T follicular helper cell (primary cell): ENCODE data around the gene TDO2.
"Not testable (repeated sequence)": the region's sequence is repeated elsewhere in the genome, so short reads cannot be mapped to it uniquely, and the experiment has no call there.

Experiments
- DNase-seq: peaks from one replicate; pipeline ENCODE4 v3.0.0-alpha.2; 2020; ENCODE audit warnings: low read depth
- total RNA-seq, 2 experiments: gene quantifications; one replicate each; lab custom pipeline; 2026; lab: John Stamatoyannopoulos, UW

TDO2 gene
- total RNA-seq: 0 reads per million in 2 experiments

DNA sequence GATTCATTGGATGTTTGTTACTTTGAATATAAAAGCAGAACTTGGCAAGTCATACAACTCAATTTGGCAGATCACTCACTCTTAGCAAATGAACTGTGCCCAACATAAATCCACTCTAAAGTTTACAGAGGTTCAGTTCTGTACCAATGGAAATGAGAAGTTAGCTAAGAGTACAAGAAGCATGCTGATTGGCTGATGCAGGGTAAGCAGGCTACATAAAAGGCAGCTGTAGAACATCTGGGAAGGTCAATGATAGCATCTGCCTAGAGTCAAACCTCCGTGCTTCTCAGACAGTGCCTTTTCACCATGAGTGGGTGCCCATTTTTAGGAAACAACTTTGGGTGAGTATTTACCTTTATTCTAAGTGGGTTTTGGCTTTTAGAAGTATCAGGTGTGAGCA is at the start of gene TDO2:
TDO2 (plus strand) TSS at position 244 of the 400 bp plus-strand sequence; CDS start at position 307, 63 bp downstream.
- DNase-seq: no peak

DNA sequence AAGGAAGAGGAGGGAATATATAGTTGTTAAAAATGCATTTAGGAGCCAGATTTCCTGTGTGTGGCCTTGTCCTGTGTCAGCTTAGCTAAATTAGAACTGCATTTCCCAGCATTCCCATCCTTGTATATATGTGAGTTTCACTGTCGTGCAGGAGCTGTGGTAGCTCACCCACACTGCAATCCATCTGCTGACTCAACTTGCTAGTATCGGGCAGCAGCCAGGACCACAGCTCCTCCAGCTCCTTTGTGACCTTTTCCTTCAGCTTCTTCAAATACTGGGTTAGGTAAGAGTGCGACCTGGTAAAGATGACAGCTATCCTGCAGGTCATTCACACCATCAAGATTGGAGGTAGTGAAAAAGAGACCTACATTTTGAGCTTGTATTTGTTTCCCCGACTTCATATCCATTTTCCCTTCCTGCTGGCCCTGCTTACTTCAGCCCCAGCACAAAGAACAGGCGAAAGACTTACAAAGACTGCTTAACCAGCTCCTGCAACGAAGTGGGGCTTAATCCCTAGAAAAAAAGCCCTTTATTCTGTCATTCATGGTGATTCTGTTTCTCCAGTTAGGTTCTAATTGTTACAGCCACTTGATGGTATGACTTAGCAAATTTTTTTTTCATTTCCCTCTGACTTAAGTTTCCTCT is 48.8 kb upstream of the TDO2 start:
- no peak for DNase-seq

DNA sequence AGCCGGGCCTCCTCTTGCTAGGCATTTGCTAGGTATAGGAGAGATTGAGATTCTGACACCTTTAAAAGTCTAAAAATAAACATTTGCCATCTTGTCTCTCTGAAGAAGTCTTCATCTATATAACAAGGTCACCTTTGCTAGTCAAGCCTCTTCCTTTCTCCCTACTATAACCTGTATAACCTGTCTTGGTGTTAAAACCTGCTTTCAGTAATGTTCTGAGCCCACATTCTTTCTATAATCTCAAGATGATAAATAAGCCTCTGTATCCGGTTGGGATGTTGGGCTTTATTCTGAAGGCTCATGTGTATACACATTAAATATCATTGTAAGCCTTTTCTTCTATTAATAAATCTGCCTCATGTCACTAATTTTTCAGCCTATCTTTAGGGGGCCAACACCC is 47.6 kb upstream of the TDO2 start:
- DNase-seq: no peak

DNA sequence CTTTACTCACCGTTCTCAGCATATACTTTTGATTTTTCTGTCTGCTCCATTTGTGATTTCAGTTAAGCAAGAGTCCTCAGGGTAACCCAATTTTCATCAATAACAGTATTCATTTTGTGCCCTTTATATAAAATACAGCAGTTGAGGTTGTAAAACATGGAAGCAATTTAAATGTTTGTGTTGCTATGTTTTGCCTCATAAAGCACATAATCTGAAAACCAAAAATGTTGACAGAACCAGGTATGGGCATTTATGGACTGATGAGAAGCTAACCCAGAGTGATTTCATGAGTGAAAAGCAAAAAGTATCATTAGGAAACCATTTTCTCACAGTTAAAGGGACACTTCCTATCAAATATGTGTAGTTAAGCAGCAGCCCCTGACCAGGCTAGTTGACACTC is 37.3 kb upstream of the TDO2 start, which contains the start of gene ASIC5:
ASIC5 (minus strand) TSS at position 101 of the 400 bp plus-strand sequence; CDS start at position 50, 51 bp downstream.
- DNase-seq: no peak

DNA sequence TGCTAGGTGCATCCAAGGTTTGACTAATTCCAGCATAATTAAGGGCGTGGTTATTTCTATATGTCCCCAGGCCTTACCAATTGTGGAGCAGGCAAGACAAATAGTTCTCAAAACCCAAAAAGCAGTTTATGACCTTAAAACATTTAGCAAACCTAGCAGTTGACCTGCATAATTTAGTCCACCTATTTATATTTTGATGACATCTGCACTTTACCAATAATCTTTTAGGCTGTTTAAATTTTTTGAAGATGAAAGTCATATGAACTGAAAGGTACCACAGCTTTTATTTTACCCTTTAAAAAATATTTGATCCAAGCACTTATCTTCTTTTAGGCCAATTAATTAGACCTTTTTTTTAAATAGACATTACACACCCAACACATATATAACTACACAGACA is 27.6 kb upstream of the TDO2 start:
- no peak for DNase-seq

DNA sequence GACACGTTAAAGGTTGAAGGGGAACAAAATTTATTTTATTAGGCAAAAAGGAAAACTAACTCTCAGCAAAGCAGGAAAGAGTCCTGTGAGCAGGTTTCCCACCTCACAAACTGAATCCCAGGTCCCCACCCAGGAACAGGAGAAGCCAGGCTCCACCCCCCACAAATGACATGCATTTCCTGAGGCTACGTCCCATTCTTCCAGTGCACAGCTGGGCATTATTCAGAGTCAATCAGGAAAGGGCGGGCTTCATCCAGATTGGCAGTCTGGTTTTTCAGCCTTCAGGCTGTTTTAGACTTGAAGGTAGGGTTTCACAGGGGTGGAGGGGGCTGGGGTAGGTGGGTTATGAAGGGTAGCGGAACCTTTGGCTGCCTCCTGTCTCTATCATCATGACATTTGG is 25.5 kb upstream of the TDO2 start:
- DNase-seq: no peak

DNA sequence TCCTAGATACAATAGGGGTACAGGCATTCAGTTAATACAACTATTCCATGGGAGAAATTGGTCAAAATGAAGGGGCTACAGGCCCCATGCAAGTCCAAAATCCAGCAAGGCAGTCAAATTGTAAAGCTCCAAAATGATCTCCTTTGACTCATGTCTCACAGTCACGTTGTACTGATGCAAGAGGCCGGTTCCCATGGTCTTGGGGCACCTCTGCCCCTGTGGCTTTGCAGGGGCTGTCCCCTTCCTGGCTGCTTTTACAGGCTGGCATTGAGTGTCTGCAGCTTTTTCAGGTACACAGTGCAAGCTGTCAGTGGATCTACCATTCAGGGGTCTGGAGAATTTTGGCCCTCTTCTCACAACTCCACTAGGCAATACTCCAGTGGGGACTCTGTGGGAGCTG is 24.9 kb upstream of the TDO2 start:
- no peak for DNase-seq

DNA sequence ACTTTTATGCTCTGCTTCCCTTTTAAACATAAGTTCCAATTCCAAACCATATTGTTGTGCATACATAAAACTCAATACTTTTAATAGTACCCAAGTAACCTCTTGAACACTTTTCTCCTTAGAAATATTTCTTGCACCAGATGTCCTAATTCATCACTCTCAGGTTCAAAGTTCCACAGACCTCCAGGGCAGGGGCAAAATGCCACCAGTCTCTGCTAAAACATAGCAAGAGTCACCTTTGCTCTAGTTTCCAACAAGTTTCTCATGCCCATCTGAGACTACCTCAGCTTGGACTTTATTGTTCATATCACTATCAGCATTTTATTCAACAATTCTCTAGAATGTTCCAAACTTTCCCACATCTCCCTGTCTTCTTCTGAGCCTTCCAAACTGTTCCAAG is 23.7 kb upstream of the TDO2 start:
- no peak for DNase-seq

DNA sequence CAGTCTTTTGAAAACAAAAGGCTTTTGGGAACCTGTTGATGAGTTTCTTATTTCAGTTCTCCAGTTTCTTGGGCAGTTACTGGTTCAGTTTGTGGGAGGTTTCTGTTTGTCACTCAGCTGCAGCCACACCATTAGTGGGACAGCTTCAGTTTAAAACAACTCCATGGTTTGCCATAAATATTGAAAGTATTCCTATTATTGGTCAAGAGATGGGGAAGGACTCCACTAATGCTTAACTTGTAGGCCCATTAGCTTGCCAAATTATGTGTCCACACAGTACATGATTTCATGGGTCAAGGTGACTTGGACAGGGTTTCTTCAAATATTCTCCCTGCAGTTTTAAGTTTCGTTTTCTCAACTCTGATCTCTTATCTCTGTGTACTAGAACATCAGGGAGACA is 21.9 kb upstream of the TDO2 start:
- DNase-seq: no peak

DNA sequence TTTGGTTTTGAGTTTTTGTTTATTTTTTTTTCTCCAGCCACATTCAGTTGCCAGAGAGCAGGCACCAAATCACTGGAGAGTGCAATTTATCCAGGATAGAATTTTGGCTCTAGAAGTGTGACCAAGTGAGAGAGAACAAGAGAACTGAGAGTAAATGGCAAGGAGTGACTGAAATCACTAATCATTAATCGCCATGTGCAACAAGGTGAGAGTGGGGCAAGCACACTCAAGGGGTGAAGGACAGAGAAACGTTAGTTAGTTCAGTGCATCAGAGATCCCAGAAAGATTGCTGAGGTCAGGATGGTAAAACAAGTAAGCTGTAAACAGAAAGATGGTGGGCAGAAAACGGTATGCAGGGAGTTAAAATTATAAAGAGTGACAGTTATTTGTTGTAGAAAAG is 19.6 kb upstream of the TDO2 start:
- DNase-seq: no peak

DNA sequence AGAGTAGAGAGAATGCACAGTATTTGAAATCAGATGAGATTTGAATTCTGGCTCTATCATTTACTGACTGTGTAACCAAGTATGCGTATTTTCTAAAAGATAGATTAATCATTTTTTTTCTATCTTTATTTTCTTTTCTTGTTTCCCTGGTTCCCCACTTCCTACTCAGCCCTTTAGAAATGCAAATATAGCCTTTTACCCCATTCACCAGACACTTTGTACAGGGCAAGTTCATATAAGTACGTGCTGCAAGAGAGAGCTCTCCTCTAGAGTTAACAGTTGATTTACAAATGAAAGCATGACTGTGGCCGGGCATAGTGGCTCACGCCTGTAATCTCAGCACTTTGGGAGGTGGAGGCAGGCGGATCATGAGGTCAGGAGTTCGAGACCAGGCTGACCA is 17.8 kb upstream of the TDO2 start:
- DNase-seq: no peak

DNA sequence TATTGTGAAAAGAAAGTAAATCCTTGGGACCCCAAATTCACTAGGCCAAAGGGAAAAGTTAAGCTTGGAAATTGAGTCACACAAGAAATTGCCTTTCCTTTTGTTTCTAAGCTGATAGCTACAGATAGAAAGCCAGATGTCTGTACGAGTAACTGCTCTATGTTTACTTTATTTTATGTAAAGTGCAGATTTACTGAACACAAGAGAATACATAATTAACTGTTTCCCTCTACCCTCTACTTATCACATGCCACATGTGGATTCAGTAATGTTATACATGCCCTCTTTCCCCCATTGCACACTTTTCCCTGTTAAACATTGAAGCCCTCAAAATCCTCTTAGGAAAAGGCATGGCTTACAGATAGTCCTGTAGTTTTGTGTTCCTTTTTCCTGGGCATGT is 16.5 kb upstream of the TDO2 start:
- DNase-seq: no peak

DNA sequence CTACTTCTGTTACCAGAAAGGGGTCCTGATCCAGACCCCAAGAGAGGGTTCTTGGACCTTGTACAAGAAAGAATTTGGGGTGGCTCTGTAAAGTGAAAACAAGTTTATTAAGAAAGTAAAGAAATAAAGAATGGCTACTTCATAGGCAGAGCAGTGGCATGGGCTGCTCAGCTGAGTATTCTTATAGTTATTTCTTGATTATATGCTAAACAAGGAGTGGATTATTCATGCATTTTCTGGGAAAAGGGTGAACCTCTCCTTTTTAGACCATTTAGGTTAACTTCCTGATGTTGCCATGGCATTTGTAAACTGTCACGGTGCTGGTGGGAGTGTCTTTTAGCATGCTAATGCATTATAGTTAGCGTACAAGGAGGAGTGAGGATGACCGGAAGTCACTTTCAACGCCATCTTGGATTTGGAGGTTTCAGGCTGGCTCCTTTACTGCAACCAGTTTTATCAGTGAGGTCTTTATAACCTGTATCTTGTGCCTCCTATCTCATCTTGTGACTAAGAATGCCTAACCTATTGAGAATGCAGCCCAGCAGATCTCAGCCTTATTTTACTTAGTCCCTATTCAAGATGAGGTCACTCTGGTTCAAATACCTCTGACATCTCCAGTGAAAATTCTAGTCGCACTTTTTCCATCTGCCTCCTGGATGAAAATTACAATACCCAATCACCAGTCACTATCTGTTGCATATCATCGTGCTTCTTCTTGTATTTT is 15.5 kb upstream of the TDO2 start:
- DNase-seq: no peak

DNA sequence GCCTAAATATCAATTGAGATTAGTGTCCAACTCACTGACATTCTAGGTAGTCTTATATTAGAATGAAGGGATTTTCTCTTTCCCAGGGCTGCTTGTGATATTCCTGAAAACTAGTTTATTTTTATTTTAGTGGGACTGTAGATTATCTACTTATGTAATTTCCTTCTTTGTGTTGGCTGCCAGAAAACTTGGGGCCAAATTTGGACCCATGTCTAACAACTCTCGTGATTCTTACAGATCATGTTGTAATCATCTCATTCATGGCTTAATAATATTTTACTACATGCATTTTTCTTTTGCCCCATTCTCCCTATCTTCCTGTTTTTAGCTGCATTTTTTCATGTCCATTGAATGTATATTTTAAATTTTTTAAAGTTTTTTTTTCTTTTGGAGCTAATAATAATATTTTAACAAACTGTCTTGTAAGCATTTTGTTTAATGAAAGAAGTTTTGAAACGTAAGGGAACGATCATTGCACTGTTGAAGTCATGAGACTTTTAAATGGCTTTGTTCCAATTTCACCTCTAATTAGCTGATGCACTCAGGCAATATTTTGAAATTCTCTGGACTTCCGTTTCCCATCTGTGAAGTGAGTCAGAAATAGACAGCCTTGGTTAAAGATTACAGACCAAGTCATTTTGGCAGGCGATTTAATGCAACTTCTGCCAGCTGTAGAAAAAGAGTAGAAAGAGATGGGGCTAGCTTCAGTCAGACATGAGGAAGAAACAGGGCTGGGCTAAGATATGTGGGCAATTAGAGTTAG is 14.3 kb upstream of the TDO2 start:
- DNase-seq: no peak

DNA sequence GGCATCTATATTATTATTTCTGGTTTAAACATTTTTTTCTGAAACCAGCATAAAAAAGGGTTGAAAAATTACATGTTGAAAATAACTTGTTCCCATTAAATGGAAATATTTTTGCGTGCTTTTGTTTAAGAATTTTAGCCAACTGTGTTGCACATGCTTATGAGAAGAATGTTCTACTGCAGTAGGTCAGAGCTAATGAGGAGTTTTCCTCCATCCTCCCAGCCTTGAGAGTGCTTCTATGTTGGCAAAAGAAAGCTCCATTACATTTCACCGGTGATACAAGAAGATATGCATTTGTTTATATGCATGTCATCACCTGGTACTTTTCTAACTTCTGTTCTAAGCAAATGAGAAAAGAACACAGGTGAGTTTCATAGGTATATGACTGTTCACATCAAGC is 13.6 kb upstream of the TDO2 start:
- no peak for DNase-seq

DNA sequence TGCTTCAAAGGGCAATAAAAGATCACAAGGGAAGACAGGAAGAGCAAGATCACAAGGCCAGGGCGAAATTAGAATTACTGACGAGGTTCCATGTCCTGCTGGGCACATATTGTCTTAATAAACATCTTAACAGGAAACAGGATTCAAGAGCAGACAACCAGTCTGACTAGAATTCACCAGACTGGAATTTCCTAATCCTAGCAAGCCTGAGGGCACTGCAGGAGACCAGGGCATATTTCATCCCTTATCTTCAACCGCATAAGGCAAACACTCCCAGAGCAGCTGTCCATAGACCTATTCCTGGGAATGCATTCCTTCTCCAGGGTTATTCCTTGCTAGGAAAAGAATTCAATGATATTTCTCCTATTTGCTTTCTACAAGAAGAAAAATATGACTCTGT is 12.4 kb upstream of the TDO2 start:
- DNase-seq: no peak

DNA sequence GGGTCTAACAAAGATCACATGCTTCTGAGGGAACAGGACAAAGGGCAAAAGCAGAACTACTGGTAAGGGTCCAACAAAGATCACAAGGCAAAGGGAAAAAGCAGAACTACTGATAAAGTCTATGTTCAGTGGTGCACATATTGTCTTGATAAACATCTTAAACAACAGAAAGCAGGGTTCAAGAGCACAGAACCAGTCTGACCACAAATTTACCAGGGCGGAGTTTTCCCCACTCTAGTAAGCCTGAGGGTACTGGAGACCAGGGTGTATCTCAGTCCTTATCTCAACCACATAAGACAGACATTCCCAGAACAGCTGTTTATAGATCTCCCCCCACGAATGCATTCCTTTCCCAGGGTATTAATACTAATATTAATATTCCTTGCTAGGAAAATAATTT is 5.1 kb upstream of the TDO2 start:
- DNase-seq: not testable (repeated sequence)

DNA sequence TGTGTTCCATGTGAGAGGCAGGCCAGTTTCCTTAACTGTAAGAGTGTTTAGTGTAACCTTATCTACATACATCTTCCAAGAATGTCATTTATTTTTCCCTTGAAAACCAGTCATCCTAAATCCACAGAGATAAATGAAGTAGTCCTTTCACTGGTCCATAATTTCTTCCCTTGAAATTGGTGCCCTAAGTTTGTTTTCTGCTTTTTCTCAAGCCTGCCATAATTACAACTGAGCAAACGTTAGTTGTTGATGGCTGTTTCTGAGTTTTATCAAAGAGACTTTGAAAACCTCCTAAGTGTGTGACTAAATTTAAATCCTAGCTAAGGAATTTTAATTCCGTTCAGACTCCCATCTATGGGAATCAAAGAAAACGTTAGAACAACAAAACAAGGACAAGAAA is 3.6 kb upstream of the TDO2 start:
- DNase-seq: no peak

DNA sequence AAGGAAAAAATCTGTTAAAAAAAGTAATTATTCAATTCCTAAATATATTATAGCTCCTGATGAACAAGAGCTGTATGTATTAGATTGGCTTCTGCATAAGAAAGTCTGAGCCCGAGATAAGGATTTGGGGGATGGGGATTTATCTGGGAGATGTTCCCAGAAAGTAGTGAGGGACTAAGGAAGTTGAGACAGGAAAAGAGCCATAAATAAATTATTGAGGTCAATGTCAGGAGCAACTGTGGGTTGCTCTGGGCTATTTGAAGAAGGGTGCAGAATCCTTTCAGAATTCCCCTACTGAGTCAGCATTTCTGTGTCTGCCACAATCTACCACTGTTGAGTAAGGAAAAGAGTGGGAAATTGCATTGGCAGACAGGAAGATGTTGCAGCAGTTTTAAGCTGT is 3.1 kb upstream of the TDO2 start:
- no peak for DNase-seq

DNA sequence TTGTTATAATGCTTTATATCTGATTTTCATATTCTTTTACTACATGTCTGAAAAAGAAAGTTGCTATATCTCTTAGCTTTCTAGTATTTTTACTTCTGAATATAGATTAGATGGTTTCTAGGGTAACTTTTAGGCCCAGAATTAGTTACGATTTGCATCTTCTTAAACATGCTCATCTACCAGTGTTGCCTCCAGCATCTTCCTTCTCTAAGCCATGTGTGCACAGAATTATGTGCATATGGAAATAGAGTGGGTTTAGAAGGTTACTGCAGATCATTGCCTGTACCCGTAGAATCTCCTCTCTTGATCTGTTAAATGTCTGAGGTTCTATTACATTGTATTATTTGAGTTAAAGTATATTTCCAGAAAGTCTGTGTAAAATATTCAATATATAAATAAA is 2.5 kb upstream of the TDO2 start:
- DNase-seq: no peak

DNA sequence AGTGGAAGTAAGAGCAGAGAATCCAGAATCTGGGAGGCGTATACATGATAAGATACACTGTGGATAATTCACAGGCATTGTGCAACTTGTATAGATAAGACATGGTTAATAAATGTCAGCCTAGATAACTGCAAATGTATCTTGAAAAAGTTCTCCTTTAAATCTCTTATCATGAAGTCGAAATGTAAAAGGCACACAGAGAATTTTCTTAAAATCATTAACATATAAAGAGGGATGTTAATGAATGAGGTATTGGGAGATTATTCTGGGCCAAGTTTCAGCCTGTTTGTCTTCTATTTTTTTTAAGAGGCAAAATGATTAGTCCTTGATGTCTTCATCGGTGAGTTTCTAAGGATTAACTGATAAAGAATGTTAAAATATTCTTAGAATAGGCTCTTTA is 835 bp downstream of the TDO2 start:
- DNase-seq: no peak

DNA sequence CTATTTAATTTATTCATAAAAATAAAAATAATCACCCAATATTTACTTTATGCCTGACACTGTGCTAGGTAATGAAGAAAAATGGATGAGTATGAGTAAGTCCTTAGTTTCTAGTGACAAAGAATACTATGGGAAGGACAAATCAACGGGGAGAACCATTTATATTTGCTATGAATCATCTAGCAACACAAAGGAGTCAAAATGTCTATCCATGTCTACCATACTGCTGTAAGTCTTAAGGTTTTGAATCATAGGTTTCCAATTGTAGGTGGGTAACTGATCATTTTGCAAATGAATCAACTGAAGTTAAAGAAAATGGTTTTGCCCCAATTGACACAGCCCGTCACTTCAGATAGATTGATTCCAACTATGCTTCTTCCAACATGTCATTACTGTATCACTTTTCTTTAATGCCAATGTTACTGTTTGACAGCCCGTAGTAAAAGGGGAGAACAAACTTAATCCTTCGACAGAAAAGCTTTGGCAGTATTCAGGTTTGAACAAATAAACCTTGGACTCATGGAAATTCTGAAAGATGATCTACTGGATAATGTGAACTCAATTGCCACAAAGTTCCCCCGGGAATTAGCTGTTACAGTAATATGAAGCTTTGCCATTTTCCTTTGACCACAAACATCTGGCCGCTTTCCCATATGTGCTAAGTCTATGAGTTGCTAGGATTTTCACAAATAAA is 3.2 kb downstream of the TDO2 start:
- DNase-seq: no peak
